Endothelial cell of umbilical vein (primary cell): ENCODE data around the gene GCNT2.

Source experiments
- EZH2 ChIP-seq: IDR thresholded peaks from 2 replicates; pipeline ENCODE4 v1.6.1; 2012; ENCODE audit warnings: borderline replicate concordance, low read depth, mild to moderate bottlenecking, moderate library complexity, low read length, inconsistent platforms; ENCODE audit not compliant: severe bottlenecking
- FOS ChIP-seq: IDR thresholded peaks from 2 replicates; pipeline ENCODE4 v1.6.1; 2011; ENCODE audit warnings: mild to moderate bottlenecking, low read length, moderate library complexity, borderline replicate concordance; ENCODE audit not compliant: insufficient read depth
- JUN ChIP-seq: IDR thresholded peaks from 2 replicates; pipeline ENCODE4 v1.6.1; 2011; ENCODE audit warnings: borderline replicate concordance, low read depth; ENCODE audit not compliant: insufficient read length, insufficient read depth
- MAX ChIP-seq: IDR thresholded peaks from 2 replicates; pipeline ENCODE4 v1.6.1; 2011; ENCODE audit not compliant: insufficient read depth, insufficient read length
- MYC ChIP-seq: IDR thresholded peaks from one replicate; pipeline ENCODE4 v1.6.1; 2011; ENCODE audit warnings: mild to moderate bottlenecking, low read depth, low read length
- POLR2A ChIP-seq: IDR thresholded peaks from 2 replicates; pipeline ENCODE4 v1.6.1; 2012; ENCODE audit warnings: low read depth, mild to moderate bottlenecking, control low read depth, low read length
- POLR2AphosphoS5 ChIP-seq: IDR thresholded peaks from 2 replicates; pipeline ENCODE4 v1.6.1; 2012; ENCODE audit warnings: low read depth, mild to moderate bottlenecking, control low read depth, low read length, moderate library complexity; ENCODE audit not compliant: insufficient read depth
- TF ChIP-seq, protein P1 (sequence below), 2 donors: IDR thresholded peaks; 1 replicate in 1 of 2; 2 replicates in 1 of 2; pipeline ENCODE4 v1.5.1; 2011; ENCODE audit warnings: low read length in 2 of 2, mild to moderate bottlenecking in 2 of 2, moderate library complexity in 2 of 2, control low read depth in 1 of 2, inconsistent platforms in 1 of 2, low read depth in 1 of 2; ENCODE audit not compliant: insufficient read depth in 1 of 2; ENCODE audit errors: extremely low read depth in 1 of 2

DNA sequence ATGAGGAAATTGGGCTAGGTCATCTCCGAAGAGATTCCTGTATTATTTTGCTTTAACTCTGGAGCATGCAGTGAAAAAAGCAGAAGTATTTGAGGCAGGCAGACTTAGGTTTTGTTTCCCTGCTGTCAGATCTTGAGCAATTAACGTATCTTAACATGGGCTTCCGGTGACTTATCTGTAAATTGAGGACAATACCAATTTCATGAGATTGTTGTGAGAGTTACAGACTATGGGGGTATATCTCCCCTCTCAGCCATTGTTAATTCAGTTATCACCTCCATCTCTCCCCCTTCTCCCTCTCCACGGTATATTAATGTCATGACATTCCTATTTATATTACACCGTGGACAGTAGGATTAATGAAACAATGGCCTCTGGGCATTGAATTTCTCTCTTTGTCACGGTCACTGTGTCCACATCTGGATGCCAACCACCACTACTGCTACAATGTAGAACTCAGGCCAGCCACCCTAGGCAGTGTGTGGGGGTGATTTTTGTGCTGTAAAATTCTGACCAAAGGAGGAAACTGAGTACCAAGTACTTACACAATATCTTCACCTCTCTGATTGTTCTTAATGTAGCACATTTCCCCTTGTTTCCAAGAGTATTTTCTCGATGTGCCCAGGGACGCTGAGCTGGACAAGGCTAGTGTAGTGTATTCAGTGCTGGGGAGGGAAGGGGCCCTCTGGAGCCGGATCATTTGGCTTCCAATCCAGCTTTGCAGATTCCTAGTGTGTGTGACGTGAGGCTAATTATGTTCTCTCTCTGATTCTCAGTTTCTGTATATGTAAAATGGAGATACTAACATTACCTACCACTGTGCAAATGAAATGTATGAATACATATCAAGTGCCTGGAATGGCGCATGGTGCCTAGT is 77.2 kb downstream of the GCNT2 start:
- TF ChIP-seq, protein P1, sequence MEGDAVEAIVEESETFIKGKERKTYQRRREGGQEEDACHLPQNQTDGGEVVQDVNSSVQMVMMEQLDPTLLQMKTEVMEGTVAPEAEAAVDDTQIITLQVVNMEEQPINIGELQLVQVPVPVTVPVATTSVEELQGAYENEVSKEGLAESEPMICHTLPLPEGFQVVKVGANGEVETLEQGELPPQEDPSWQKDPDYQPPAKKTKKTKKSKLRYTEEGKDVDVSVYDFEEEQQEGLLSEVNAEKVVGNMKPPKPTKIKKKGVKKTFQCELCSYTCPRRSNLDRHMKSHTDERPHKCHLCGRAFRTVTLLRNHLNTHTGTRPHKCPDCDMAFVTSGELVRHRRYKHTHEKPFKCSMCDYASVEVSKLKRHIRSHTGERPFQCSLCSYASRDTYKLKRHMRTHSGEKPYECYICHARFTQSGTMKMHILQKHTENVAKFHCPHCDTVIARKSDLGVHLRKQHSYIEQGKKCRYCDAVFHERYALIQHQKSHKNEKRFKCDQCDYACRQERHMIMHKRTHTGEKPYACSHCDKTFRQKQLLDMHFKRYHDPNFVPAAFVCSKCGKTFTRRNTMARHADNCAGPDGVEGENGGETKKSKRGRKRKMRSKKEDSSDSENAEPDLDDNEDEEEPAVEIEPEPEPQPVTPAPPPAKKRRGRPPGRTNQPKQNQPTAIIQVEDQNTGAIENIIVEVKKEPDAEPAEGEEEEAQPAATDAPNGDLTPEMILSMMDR (IDR thresholded peaks at IDR 0.05; ENCODE audit: extremely low read depth in 1 of 2, insufficient read depth in 1 of 2, low read depth in 1 of 2, low read length in 2 of 2): no peak
- TF ChIP-seq EZH2 (no peak), MYC (no peak), POLR2A (no peak), MAX (no peak), POLR2AphosphoS5 (no peak), JUN (no peak), FOS (no peak)
